HG03060 (cell line): ENCODE data around the gene GASK1B.

Experiments
- ATAC-seq: cut with Tn5 transposase; IDR thresholded peaks from one replicate; pipeline ENCODE4 v1.9.1; 2021; ENCODE audit warnings: low read depth, moderate number of reproducible peaks; ENCODE audit not compliant: unreplicated experiment

Gene GASK1B

GRCh38 chr4:158172261-158173258, at the start of gene GASK1B:
Gene GASK1B (minus strand): TSS chr4:158173025. CDS start chr4:158171375, 1,650 bp downstream.
- peak; percentile 40 for ATAC-seq

GRCh38 chr4:158219623-158220022, 46.8 kb upstream of the GASK1B start:
- no peak for ATAC-seq

- ATAC-seq: no peak
Observed at GRCh38 chr4:158217763-158218162, 44.9 kb upstream of the GASK1B start.

- no peak for ATAC-seq
Observed at GRCh38 chr4:158214856-158215255, 42.0 kb upstream of the GASK1B start.

DNA sequence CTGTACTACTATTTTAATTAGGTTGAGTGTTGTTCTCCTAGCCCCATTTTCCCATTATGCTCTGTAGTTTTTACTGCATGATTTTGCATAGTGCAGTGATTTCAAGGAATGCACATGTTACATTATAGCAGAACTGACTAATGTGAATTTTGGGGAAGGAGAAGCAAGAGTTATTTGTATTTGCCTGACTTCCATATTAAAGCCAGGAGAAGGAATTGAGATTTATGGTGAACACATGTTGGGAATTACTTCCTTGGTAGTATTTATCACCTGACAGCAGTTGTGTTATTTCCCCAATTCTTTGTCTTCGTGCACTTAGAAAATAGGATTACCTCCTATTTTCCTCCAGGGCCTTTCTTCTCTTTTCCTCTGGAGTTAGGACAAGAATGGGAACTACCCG, 40.6 kb upstream of the GASK1B start:
- no peak for ATAC-seq

DNA sequence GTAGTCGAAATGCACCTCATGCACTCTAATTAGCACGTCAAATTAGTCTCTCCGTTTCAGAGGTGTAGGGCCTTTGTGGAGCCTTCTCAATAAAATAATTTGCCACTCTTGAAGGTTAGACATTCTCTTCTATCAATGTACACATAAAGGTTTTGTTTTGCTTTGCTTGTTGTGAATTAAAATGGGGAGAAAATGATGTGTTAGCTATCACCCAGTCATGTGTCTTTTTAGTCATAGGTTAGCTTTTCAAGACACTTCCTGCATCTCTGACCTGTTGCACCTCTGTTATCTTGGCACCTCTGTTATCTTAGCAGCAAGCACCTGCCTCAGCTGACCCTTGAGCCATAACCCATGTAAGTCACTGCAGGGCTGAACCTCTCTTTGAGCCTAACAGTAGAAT, 38.4 kb upstream of the GASK1B start:
- no peak for ATAC-seq

DNA sequence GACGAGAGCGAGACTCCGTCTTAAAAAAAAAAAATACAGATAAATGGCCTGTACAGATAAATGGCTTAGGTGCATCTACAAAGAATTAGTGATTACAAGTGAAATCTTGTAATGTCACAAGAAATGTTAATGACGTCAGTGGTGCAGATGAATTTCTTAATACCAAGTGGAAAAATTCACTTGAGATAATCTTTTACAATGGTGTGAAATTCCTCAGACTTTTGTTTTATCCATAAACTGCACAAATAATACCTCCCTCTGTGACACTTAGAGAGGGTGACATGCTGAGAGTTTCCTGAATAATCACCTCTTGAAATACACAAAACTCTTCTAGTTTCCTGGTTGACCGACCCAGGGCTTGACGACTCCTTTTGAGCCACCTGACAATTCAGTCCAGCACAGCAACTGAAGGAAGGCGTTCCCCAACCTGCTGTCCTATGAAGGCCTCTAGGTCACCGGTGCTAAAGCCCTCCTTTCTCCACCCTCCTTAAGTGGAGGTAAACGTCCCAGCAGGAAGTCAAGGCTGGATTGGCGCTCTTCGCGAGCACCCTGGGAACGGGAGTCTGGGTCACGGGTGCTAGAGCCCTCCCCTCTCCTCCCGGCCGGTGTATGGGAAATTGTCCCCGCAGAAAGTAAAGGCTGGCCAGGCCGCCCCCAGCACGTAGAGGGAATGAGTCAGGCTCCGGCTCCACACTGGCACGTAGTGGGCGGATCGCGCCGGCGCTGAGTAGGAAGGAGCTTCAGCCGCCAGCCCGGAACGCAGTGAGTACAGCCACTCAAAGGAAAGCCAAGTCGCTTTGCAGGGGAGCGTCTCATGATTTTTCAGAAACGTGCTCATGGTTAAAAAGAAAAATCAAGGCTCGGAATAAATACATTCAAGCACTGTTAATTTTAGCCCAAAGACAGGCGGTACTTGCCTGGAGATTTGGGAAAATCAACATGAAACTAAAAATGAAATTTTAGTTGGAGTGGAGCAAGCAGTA, 37.3 kb upstream of the GASK1B start, which contains the start of gene TMEM144:
Gene TMEM144 (plus strand): TSS at position 662 of the 983 bp plus-strand sequence. CDS start 2,182 bp downstream, outside the sequence.
- peak; percentile 92 for ATAC-seq

DNA sequence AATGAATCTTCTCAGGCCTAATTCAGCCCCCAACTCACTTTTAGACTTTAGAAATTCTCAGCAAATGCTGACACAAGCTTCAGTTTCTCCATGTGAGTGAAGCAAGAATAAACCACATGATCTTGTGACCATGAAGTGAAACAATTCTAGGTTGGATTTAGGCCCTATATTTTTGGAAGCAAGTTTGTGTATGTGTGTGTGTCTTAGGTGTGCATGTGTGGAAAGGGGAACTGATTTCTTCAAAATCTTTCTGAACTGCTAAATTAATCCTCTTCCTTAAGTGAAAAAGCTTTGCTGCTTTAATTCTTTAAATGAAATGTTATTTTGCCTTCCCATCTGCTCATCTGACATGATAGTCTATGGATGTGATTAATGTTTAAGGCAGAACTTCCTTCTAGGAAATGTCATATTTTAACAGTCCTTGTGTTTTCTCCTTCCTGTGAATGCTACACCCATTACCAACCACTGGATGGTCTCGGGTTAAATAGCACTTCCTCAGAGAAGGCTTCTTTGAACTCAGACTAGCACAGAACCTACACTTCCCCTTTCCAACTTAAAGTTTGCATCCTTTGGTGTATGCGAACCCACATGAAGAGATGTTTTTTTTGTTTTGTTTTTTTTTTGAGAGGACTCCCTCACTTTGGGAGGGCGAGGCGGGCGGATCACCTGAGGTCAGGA, 36.3 kb upstream of the GASK1B start:
- ATAC-seq: peak; percentile 37

- ATAC-seq: no peak
Observed at GRCh38 chr4:158203929-158204328, 31.1 kb upstream of the GASK1B start.

DNA sequence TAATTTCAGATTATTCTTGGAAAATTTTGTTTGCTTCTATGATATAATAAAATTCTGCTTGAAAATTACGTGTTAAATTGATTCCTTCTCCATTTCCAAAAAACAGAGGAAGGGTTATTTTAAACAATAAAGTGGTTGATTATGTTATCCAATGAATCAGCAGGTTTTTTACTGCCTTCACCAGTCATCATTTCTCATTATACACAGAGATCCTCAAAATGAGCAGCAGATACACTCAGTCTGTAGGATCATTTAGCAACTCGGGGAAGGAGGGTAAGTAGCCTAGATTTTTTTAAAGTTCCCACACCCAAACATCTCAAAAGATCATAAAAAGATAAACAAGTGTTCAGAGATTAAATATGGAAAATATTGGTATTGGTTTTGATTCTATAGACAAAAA, 30.6 kb upstream of the GASK1B start:
- no peak for ATAC-seq

DNA sequence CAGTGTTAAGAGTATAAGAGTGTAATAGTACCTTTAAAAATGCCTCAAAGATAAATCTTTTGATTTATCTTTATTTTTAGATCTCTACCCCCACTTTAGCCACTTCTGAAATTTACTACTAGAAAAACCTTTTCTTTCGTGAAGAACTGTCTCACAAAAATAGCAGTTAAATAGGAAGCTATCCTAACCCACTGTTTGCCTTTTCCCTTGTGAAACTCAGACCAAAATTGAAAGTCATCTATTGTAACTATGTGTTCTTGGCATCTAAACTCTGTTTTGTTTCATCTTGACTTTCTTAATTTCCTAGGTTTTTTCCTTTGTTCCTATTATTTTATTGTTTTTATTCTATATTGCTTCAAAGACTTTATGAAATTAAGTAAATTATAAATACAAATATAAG, 29.7 kb upstream of the GASK1B start:
- no peak for ATAC-seq

GRCh38 chr4:158201876-158202275, 29.1 kb upstream of the GASK1B start:
- ATAC-seq: no peak

- ATAC-seq: no peak
Observed at GRCh38 chr4:158201322-158201721, 28.5 kb upstream of the GASK1B start.

DNA sequence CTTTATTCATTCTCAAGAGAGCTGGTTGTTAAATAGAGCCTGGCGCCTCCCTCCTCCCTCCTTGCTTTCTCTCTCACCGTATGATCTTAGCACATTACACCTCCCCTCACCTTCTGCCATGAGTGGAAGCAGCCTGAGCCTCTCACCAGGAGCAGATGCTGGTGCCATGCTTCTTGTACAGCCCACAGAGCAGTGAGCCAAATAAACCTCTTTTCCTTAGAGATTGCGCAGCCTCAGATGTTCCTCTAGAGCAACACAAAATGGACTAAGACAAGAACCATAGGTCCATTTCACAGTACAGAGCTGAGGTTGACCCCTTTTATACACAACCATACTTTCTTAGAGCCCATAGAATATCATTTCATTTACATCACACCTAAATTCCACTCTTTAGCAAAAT, 27.4 kb upstream of the GASK1B start:
- ATAC-seq: no peak

DNA sequence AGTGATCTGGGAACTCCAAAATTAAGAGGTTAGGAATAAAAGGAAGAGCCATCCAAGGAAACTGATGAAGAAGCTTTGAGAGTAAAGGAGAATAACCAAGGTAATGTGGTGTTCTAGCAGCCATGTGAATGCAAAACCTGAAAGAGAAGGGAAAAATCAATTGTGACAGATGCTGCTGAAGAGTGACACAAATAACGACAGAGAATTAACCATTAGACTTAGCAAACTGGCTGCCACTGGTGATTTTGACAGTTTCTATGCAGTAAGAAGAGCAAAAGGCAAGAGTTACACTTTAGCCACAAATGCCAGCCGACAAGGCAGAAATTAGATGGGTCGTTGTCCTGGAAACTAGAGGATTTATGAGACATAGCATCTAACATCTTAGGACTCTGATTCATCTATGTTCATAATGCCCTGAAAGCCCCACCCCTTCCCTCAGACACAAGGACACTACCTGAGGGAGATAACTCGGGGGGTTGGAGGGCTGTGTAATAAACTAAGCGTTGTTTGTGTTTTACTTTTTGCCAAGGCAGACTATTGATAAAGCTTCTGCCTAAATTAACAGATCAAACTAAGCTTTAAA, 24.5 kb upstream of the GASK1B start:
- ATAC-seq: no peak

- no peak for ATAC-seq
Observed at GRCh38 chr4:158195297-158195696, 22.5 kb upstream of the GASK1B start.

GRCh38 chr4:158193171-158193749, 20.4 kb upstream of the GASK1B start:
- ATAC-seq: peak; percentile 78

- ATAC-seq: no peak
Observed at GRCh38 chr4:158192439-158193158, 19.8 kb upstream of the GASK1B start.

DNA sequence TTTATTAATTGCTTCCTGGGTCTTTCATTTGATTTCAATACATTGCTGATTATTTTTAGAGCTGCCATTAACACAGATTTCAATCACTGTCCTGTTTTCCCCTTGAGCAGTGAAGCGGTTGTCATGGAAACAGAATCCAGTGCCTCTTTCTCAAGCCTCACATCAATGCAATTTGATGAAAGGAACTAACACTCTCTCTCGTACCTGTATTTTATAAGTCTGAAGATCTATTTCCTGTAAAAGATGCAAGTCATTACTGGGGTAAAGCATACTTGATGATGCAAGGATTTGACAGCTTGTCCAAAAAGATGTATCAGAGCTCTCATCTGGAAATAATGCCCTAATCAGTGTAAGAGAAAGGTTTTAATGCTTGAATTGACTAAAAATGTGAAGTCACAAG, 17.9 kb upstream of the GASK1B start:
- ATAC-seq: no peak
